Islet of Langerhans (tissue), 1 donor: ENCODE results near the gene HCLS1.
"Not testable (repeated sequence)": the region's sequence is repeated elsewhere in the genome, so short reads cannot be mapped to it uniquely, and the experiment has no call there.

ENCODE experiments used
- FAIRE-seq: peaks from one replicate; lab custom pipeline; 2011; peaks lifted over from hg19 to GRCh38; lab: Jason Lieb, UNC

HCLS1 gene

GRCh38 chr3:121598564-121598963 is 62.1 kb downstream of the HCLS1 start:
- FAIRE-seq: no peak

- no peak for FAIRE-seq
Observed at GRCh38 chr3:121595765-121596406, 64.8 kb downstream of the HCLS1 start.

GRCh38 chr3:121594850-121595249 is 65.9 kb downstream of the HCLS1 start:
- no peak for FAIRE-seq

GRCh38 chr3:121593806-121594205 is 66.9 kb downstream of the HCLS1 start:
- not testable (repeated sequence) for FAIRE-seq

- no peak for FAIRE-seq
Observed at GRCh38 chr3:121592856-121593702, 67.6 kb downstream of the HCLS1 start, which contains the start of gene FBXO40. TSS of gene FBXO40 (plus strand) at chr3:121593379. CDS start at chr3:121620576, 27,197 bp downstream.

- FAIRE-seq: no peak
Observed at GRCh38 chr3:121584418-121584817, 76.3 kb downstream of the HCLS1 start.

GRCh38 chr3:121581691-121582090 is 79.0 kb downstream of the HCLS1 start:
- FAIRE-seq: no peak
